ENCODE measurements around the gene SCYGR8. TPM values are rescaled to one million over a fixed set of nuclear protein-coding genes. Genes with fewer than 3 reads are reported as not detected.

SCYGR8 gene
- polyA plus RNA-seq, 2 donors = not detected

Other genes with a start within 250 kb of the SCYGR8 start
- gene SCYGR2, start 147.0 kb upstream of the SCYGR8 start, polyA plus RNA-seq = not detected
- not detected for gene SCYGR3, start 131.1 kb upstream of the SCYGR8 start, polyA plus RNA-seq
- not detected for gene SCYGR4, start 128.4 kb upstream of the SCYGR8 start, polyA plus RNA-seq
- not detected for gene SCYGR5, start 79.1 kb upstream of the SCYGR8 start, polyA plus RNA-seq
- under 1 TPM; 0.14 TPM for gene SLC19A3, start 27.9 kb upstream of the SCYGR8 start, polyA plus RNA-seq
- not detected for gene SCYGR6, start 21.1 kb upstream of the SCYGR8 start, polyA plus RNA-seq
- not detected for gene SCYGR7, start 17.6 kb upstream of the SCYGR8 start, polyA plus RNA-seq
- 10 to 100 TPM in 1 of 2 donors, 1 to 10 TPM in 1; 8.4 to 56.3 TPM for gene CCL20, start 67.9 kb downstream of the SCYGR8 start, polyA plus RNA-seq
- under 1 TPM in 1 of 2 donors, not detected in 1; 0.01 TPM for gene DAW1, start 125.7 kb downstream of the SCYGR8 start, polyA plus RNA-seq

All from esophagus (tissue), 2 donors.